H9 (cell line): ENCODE data around the gene SLC26A5. TPM values are rescaled to one million over a fixed set of nuclear protein-coding genes. Genes with fewer than 3 reads are reported as not detected.

Source experiments
- DNase-seq: peaks from one replicate; pipeline ENCODE4 v3.0.0-alpha.2; 2017
- H2AFZ ChIP-seq: one replicate; pipeline ENCODE4 v1.6.1; 2013; ENCODE audit warnings: mild to moderate bottlenecking, low read length, control low read depth, moderate library complexity
- H2AK5ac ChIP-seq: 2 replicates; pipeline ENCODE4 v1.6.1; 2013; ENCODE audit warnings: low read length, control low read depth, mixed read lengths; ENCODE audit not compliant: insufficient read length
- H2BK120ac ChIP-seq: one replicate; pipeline ENCODE4 v1.6.1; 2013; ENCODE audit warnings: low read depth, mild to moderate bottlenecking, low read length, control low read depth, inconsistent platforms; ENCODE audit not compliant: poor library complexity, severe bottlenecking
- H2BK12ac ChIP-seq: 2 replicates; pipeline ENCODE4 v1.6.1; 2013; ENCODE audit warnings: low read length, control low read depth, mixed read lengths, low read depth; ENCODE audit not compliant: insufficient read length
- H2BK15ac ChIP-seq: 2 replicates; pipeline ENCODE4 v1.6.1; 2013; ENCODE audit warnings: low read depth, low read length, control low read depth
- H2BK20ac ChIP-seq: one replicate; pipeline ENCODE4 v1.6.1; 2013; ENCODE audit warnings: low read depth, mild to moderate bottlenecking, low read length, control low read depth, inconsistent platforms; ENCODE audit not compliant: poor library complexity, severe bottlenecking
- H2BK5ac ChIP-seq: 2 replicates; pipeline ENCODE4 v1.6.1; 2013; ENCODE audit warnings: low read length, control low read depth, mixed read lengths; ENCODE audit not compliant: insufficient read length
- H3K14ac ChIP-seq: 2 replicates; pipeline ENCODE4 v1.6.1; 2013; ENCODE audit warnings: low read length, control low read depth; ENCODE audit not compliant: insufficient read depth
- H3K18ac ChIP-seq: 2 replicates; pipeline ENCODE4 v1.6.1; 2013; ENCODE audit warnings: low read depth, mild to moderate bottlenecking, mixed read lengths, low read length, control low read depth; ENCODE audit not compliant: insufficient read length
- H3K23ac ChIP-seq: 2 replicates; pipeline ENCODE4 v1.6.1; 2013; ENCODE audit warnings: low read length, control low read depth, mixed read lengths, low read depth; ENCODE audit not compliant: insufficient read length
- H3K23me2 ChIP-seq: 2 replicates; pipeline ENCODE4 v1.6.1; 2013; ENCODE audit warnings: low read depth, mild to moderate bottlenecking, mixed read lengths, low read length, control low read depth; ENCODE audit not compliant: insufficient read length, poor library complexity, severe bottlenecking
- H3K27ac ChIP-seq: 2 replicates; pipeline ENCODE4 v1.5.1; 2013; ENCODE audit warnings: low read length, control low read depth, mixed read lengths, low read depth; ENCODE audit not compliant: insufficient read length
- H3K27me3 ChIP-seq: 2 replicates; pipeline ENCODE4 v1.6.1; 2013; ENCODE audit warnings: low read length, control low read depth, inconsistent platforms; ENCODE audit not compliant: insufficient read depth
- H3K4ac ChIP-seq: 2 replicates; pipeline ENCODE4 v1.6.1; 2013; ENCODE audit warnings: low read depth, mild to moderate bottlenecking, control low read depth, inconsistent platforms, low read length, moderate library complexity
- H3K4me1 ChIP-seq: 2 replicates; pipeline ENCODE4 v1.6.1; 2013; ENCODE audit warnings: low read length, control low read depth, inconsistent platforms; ENCODE audit not compliant: insufficient read depth
- H3K4me2 ChIP-seq: 2 replicates; pipeline ENCODE4 v1.6.1; 2013; ENCODE audit warnings: low read length, control low read depth, mixed read lengths; ENCODE audit not compliant: insufficient read length, insufficient read depth
- H3K56ac ChIP-seq: 2 replicates; pipeline ENCODE4 v1.6.1; 2013; ENCODE audit warnings: low read depth, mild to moderate bottlenecking, mixed read lengths, low read length, control low read depth; ENCODE audit not compliant: insufficient read length
- H3K79me1 ChIP-seq: 2 replicates; pipeline ENCODE4 v1.6.1; 2013; ENCODE audit warnings: low read depth, mild to moderate bottlenecking, moderate library complexity, low read length, control low read depth, inconsistent platforms; ENCODE audit not compliant: insufficient read depth, poor library complexity, severe bottlenecking
- H3K79me2 ChIP-seq: 2 replicates; pipeline ENCODE4 v1.6.1; 2013; ENCODE audit warnings: low read length, control low read depth, inconsistent platforms; ENCODE audit not compliant: insufficient read depth
- H3K9ac ChIP-seq: 2 replicates; pipeline ENCODE4 v1.6.1; 2013; ENCODE audit warnings: low read length, control low read depth, mixed read lengths; ENCODE audit not compliant: insufficient read length; ENCODE audit errors: extremely low read depth
- H3K9me3 ChIP-seq: one replicate; pipeline ENCODE4 v1.6.1; 2013; ENCODE audit warnings: low read depth, low read length, inconsistent platforms; ENCODE audit not compliant: control insufficient read depth
- H3T11ph ChIP-seq: one replicate; pipeline ENCODE4 v1.6.1; 2013; ENCODE audit warnings: mild to moderate bottlenecking, low read length, control low read depth, inconsistent platforms
- H4K20me1 ChIP-seq: one replicate; pipeline ENCODE4 v1.6.1; 2013; ENCODE audit not compliant: control insufficient read depth, insufficient read length, insufficient read depth
- H4K5ac ChIP-seq: 2 replicates; pipeline ENCODE4 v1.6.1; 2013; ENCODE audit warnings: low read depth, mild to moderate bottlenecking, mixed read lengths, low read length, control low read depth; ENCODE audit not compliant: insufficient read length
- H4K8ac ChIP-seq: replicated peaks from 2 replicates; pipeline ENCODE4 v1.6.1; 2013; ENCODE audit warnings: low read length, control low read depth, mixed read lengths, low read depth; ENCODE audit not compliant: insufficient read length
- H4K91ac ChIP-seq: 2 replicates; pipeline ENCODE4 v1.6.1; 2013; ENCODE audit warnings: low read depth, mild to moderate bottlenecking, moderate library complexity, mixed read lengths, low read length, control low read depth; ENCODE audit not compliant: insufficient read length
- H3K27ac Mint-ChIP-seq, 3 experiments: 2 replicates in 2 of 3; 3 replicates in 1 of 3; pipeline ENCODE4 v1.8.0; 2020 to 2021; ENCODE audit warnings: mixed read lengths in 3 of 3, mild to moderate bottlenecking in 1 of 3, moderate library complexity in 1 of 3
- H3K27me3 Mint-ChIP-seq: 2 replicates; pipeline ENCODE4 v1.8.0; 2021; ENCODE audit warnings: low read depth, mild to moderate bottlenecking, moderate library complexity, mixed read lengths
- H3K36me3 Mint-ChIP-seq, 3 experiments: 2 replicates in 2 of 3; 3 replicates in 1 of 3; pipeline ENCODE4 v1.8.0; 2020 to 2021; ENCODE audit warnings: low read depth in 3 of 3, mixed read lengths in 3 of 3; ENCODE audit not compliant: insufficient read depth in 1 of 3
- H3K4me1 Mint-ChIP-seq, 2 experiments: 2 replicates each; pipeline ENCODE4 v1.8.0; 2020; ENCODE audit warnings: mixed read lengths in 2 of 2
- H3K4me3 Mint-ChIP-seq, 2 experiments: 2 replicates in 1 of 2; 3 replicates in 1 of 2; pipeline ENCODE4 v1.8.0; 2020 to 2021; ENCODE audit warnings: mild to moderate bottlenecking in 2 of 2, mixed read lengths in 2 of 2, moderate library complexity in 1 of 2
- H3K9me3 Mint-ChIP-seq, 2 experiments: 2 replicates in 1 of 2; 3 replicates in 1 of 2; pipeline ENCODE4 v1.8.0; 2020; ENCODE audit warnings: mild to moderate bottlenecking in 2 of 2, mixed read lengths in 2 of 2, moderate library complexity in 1 of 2
- CTCF ChIP-seq: fragments of 200-600 bp; sonication (generic); conservative IDR thresholded peaks from 3 replicates; pipeline ENCODE4 v1.8.0; 2021; ENCODE audit warnings: antibody characterized with exemption, mild to moderate bottlenecking
- WGBS: extraction: QIAGEN DNeasy Blood & Tissue Kit; methylation state at CpG from one replicate; pipeline ENCODE4 v1.1.7; 2013; ENCODE audit warnings: missing lambda C conversion rate, low lambda C conversion rate, mixed read lengths; ENCODE audit not compliant: insufficient read length; ENCODE audit errors: extremely low coverage; 5-methylcytosine and 5-hydroxymethylcytosine counted together
- total RNA-seq: library from RNA; stranded (reverse); gene quantifications from 2 replicates; pipeline ENCODE4 v1.2.1, GENCODE V29; 2021

The SLC26A5 gene
- total RNA-seq, 1 experiment from 2014 or later, result not detected

- DNase-seq, result no peak
- no peak overlapping the region for H2BK120ac ChIP-seq
- H3K9ac ChIP-seq, result no peak overlapping the region
- no CpG with 5 or more reads among the region's 5 CpGs for WGBS
- H3K4me2 ChIP-seq, result no peak overlapping the region
- H3K27ac ChIP-seq, result no peak overlapping the region
- H3K23me2 ChIP-seq, result no peaks in the 10 kb centered on the region
- H3K56ac ChIP-seq, result no peak overlapping the region
- H4K91ac ChIP-seq, result no peak overlapping the region
- no peak overlapping the region for H3K14ac ChIP-seq
- no peak overlapping the region for H2BK20ac ChIP-seq
- no peaks in the 10 kb centered on the region for H3K79me2 ChIP-seq
- no peak overlapping the region for H2BK12ac ChIP-seq
- no peak for TF ChIP-seq CTCF
- H3K9me3 Mint-ChIP-seq, result no peaks in the 10 kb centered on the region
- H2AFZ ChIP-seq, result no peak overlapping the region
- H2BK5ac ChIP-seq, result no peak overlapping the region
- peaks cover 8% of the 10 kb centered on the region for H3K27me3 Mint-ChIP-seq
- H4K20me1 ChIP-seq, result no peaks in the 10 kb centered on the region
- H3K4ac ChIP-seq, result no peak overlapping the region
- no peak overlapping the region for H3T11ph ChIP-seq
- no peak overlapping the region for H3K4me3 Mint-ChIP-seq
- no peak overlapping the region for H4K5ac ChIP-seq
- no peak overlapping the region for H3K27ac Mint-ChIP-seq
- no peaks in the 10 kb centered on the region for H3K4me1 Mint-ChIP-seq
- no peak overlapping the region for H3K18ac ChIP-seq
- no peak overlapping the region for H4K8ac ChIP-seq
- H3K9me3 ChIP-seq, result no peaks in the 10 kb centered on the region
- H3K36me3 Mint-ChIP-seq, result no peaks in the 10 kb centered on the region
- H2BK15ac ChIP-seq, result no peak overlapping the region
- no peak overlapping the region for H3K23ac ChIP-seq
- no peaks in the 10 kb centered on the region for H3K79me1 ChIP-seq
- no peaks in the 10 kb centered on the region for H3K4me1 ChIP-seq
- H3K27me3 ChIP-seq, result no peaks in the 10 kb centered on the region
- H2AK5ac ChIP-seq, result no peak overlapping the region
Observed at GRCh38 chr7:103474956-103475355, 28.9 kb upstream of the SLC26A5 start.
